ENCODE data around the gene TEKT5.

The TEKT5 gene

DNA sequence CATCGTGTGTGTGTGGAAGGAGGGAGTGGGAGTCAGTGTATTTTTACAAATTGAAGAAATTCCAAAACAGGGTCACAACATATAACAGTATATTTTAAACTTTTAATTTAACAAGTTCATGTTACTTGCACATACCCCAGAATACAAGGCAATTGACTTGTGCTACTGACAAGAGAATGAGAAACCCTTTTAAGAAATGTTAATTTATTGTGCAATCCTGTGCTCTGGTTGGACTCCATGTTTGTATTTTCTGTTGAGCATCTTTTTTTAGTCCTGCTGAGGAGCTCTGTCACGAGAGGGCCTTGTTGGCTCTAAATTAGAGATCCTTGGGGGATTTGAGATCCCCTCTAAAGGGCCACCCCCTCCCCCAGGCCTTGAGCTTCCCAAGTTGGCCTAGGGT is 113.2 kb downstream of the TEKT5 start:
- H3K4me3 ChIP-seq (ENCODE audit: low read depth, low read length): no peak overlapping the region

- peak overlapping the region; percentile 67 for H3K4me3 ChIP-seq (ENCODE audit: low read depth, low read length)
Measured at GRCh38 chr16:10580883-10581247, 113.9 kb downstream of the TEKT5 start.

GRCh38 chr16:10579965-10580882 is 114.5 kb downstream of the TEKT5 start, which contains the start of gene EMP2:
EMP2 (minus strand) TSS chr16:10580598; CDS start chr16:10547617, 32,981 bp downstream.
- H3K4me3 ChIP-seq (ENCODE audit: low read depth, low read length): peak within 1 kb of the TSS; percentile 67

- H3K4me3 ChIP-seq (ENCODE audit: low read depth, low read length): peak overlapping the region; percentile 67
Measured at GRCh38 chr16:10579575-10579964, 115.2 kb downstream of the TEKT5 start.

DNA sequence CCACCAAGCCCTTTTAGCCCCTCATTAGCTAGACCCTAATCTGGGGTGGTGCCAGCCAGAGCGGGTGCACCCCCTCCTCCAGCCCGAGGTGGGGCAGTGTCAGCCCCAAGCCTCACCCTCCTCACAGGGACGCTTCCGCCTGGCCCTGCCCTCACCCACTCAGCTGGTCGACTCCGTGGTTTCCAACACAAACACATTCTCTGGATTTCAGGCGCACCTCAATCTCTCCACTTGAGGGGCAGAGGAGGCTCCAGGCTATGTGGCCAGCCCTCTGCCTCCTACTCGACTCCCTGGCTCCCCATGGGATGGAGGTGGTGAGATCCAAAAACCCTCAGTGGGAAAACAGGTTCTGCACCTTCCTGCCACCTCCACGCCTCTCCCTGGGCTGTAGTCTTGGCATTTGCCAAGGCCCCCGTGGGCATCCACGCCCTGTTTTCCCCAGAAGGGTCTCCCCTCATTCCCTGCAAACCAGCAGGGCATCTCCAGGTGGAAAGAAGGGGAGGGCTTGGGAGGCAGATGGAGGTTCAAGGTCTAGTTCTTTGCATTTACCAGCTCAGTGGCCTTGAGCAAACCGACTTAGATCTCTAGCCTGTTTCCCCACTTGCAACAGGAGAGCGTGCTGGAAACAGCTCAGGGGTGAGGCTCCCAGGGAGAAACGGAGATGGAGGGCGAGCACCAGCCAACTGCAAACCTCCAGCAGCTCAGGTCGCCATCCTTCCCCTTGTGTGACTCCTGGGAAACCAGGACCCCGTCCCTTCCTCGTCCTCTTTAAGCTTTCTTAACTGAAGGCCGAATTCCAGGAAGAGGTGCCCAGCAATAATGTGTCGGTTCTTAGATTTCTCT is 116.0 kb downstream of the TEKT5 start:
- H3K4me3 ChIP-seq (ENCODE audit: low read depth, low read length): no peak overlapping the region

Measured in iPS-11a (cell line).